Activated T-cell treated with anti-CD3 and anti-CD28 coated beads, Interleukin-2, amount 50 U/mL, for 4 hours (primary cell): ENCODE results near the gene HSPB6. TPM values are rescaled to one million over a fixed set of nuclear protein-coding genes. Genes with fewer than 3 reads are reported as not detected.

Experiments used
- ATAC-seq, 2 donors: fragments of 200-7000 bp; cut with Tn5 transposase; one replicate each; pipeline ENCODE4 v1.10.0; 2021
- DNase-seq: peaks from one replicate; pipeline ENCODE4 v3.0.0-alpha.2; 2020
- H3K27me3 Mint-ChIP-seq: one replicate; pipeline ENCODE4 v1.8.0; 2021; ENCODE audit warnings: low read depth, mixed read lengths
- H3K36me3 Mint-ChIP-seq: one replicate; pipeline ENCODE4 v1.8.0; 2022; ENCODE audit warnings: mixed read lengths; ENCODE audit not compliant: insufficient read depth
- H3K4me1 Mint-ChIP-seq: one replicate; pipeline ENCODE4 v1.8.0; 2021; ENCODE audit warnings: low read depth, mixed read lengths
- H3K4me3 Mint-ChIP-seq: one replicate; pipeline ENCODE4 v1.8.0; 2021; ENCODE audit warnings: mild to moderate bottlenecking, moderate library complexity, mixed read lengths
- H3K9me3 Mint-ChIP-seq: one replicate; pipeline ENCODE4 v1.8.0; 2021; ENCODE audit warnings: mixed read lengths
- total RNA-seq, 3 donors: library from RNA; stranded (reverse); gene quantifications; one replicate each; pipeline ENCODE4 v1.2.1, GENCODE V29; 2021

The HSPB6 gene
- total RNA-seq, 3 donors from 2014 or later: 0.22 to 0.46 (median 0.37) TPM

GRCh38 chr19:35718345-35719041, 38.3 kb downstream of the HSPB6 start:
- Mint-ChIP-seq H3K27me3 (no peaks in the 10 kb centered on the region), H3K36me3 (peaks cover 25% of the 10 kb centered on the region), H3K9me3 (no peaks in the 10 kb centered on the region), H3K4me3 (peak overlapping the region; percentile 90), H3K4me1 (peaks cover 41% of the 10 kb centered on the region)
- peak; percentile 50 for DNase-seq
- peak; percentile 0 to 2 for ATAC-seq

GRCh38 chr19:35717665-35718344, 39.0 kb downstream of the HSPB6 start, which contains the start of gene KMT2B:
Gene KMT2B (plus strand): TSS chr19:35718003. CDS start chr19:35718019, 16 bp downstream.
- ATAC-seq: peak; percentile 1 to 41
- peaks cover 20% of the 10 kb centered on the region for H3K36me3 Mint-ChIP-seq
- H3K4me3 Mint-ChIP-seq: peak within 1 kb of the TSS; percentile 91
- H3K9me3 Mint-ChIP-seq: no peaks in the 10 kb centered on the region
- no peak for DNase-seq
- no peaks in the 10 kb centered on the region for H3K27me3 Mint-ChIP-seq
- peaks cover 45% of the 10 kb centered on the region for H3K4me1 Mint-ChIP-seq

GRCh38 chr19:35716801-35717664, 39.8 kb downstream of the HSPB6 start:
- ATAC-seq (peak; percentile 76 to 79), DNase-seq (peak; percentile 95)
- Mint-ChIP-seq H3K9me3 (no peaks in the 10 kb centered on the region), H3K4me1 (peaks cover 53% of the 10 kb centered on the region), H3K36me3 (peaks cover 14% of the 10 kb centered on the region), H3K27me3 (no peaks in the 10 kb centered on the region), H3K4me3 (peak overlapping the region; percentile 91)

- Mint-ChIP-seq H3K4me1 (peaks cover 56% of the 10 kb centered on the region), H3K36me3 (peaks cover 14% of the 10 kb centered on the region), H3K4me3 (peak overlapping the region; percentile 91), H3K27me3 (no peaks in the 10 kb centered on the region), H3K9me3 (no peaks in the 10 kb centered on the region)
- ATAC-seq: no peak
- DNase-seq: no peak
These were observed 40.6 kb downstream of the HSPB6 start for GRCh38 chr19:35715981-35716800.

- Mint-ChIP-seq H3K9me3 (no peaks in the 10 kb centered on the region), H3K36me3 (peaks cover 14% of the 10 kb centered on the region), H3K4me1 (peaks cover 63% of the 10 kb centered on the region), H3K4me3 (peak overlapping the region; percentile 91), H3K27me3 (no peaks in the 10 kb centered on the region)
- DNase-seq (no peak), ATAC-seq (no peak)
These were observed 41.4 kb downstream of the HSPB6 start for GRCh38 chr19:35715355-35715809.

GRCh38 chr19:35714601-35715354, 42.1 kb downstream of the HSPB6 start:
- no peak for ATAC-seq
- Mint-ChIP-seq H3K4me1 (peaks cover 64% of the 10 kb centered on the region), H3K36me3 (peaks cover 11% of the 10 kb centered on the region)

GRCh38 chr19:35713904-35714495, 42.8 kb downstream of the HSPB6 start:
- peaks cover 60% of the 10 kb centered on the region for H3K4me1 Mint-ChIP-seq
- no peaks in the 10 kb centered on the region for H3K9me3 Mint-ChIP-seq
- H3K27me3 Mint-ChIP-seq: no peaks in the 10 kb centered on the region
- peaks cover 10% of the 10 kb centered on the region for H3K36me3 Mint-ChIP-seq
- ATAC-seq (no peak), DNase-seq (no peak)
- peak overlapping the region; percentile 91 for H3K4me3 Mint-ChIP-seq

More at GRCh38 chr19:35714601-35715354, 42.1 kb downstream of the HSPB6 start:
- Mint-ChIP-seq H3K27me3 (no peaks in the 10 kb centered on the region), H3K9me3 (no peaks in the 10 kb centered on the region), H3K4me3 (peak overlapping the region; percentile 91)
- DNase-seq: no peak

GRCh38 chr19:35713506-35713850, 43.4 kb downstream of the HSPB6 start:
- Mint-ChIP-seq H3K4me3 (peak overlapping the region; percentile 91), H3K36me3 (peaks cover 10% of the 10 kb centered on the region), H3K9me3 (no peaks in the 10 kb centered on the region), H3K4me1 (peaks cover 60% of the 10 kb centered on the region), H3K27me3 (no peaks in the 10 kb centered on the region)
- ATAC-seq (no peak), DNase-seq (no peak)

GRCh38 chr19:35712567-35713505, 44.0 kb downstream of the HSPB6 start:
- Mint-ChIP-seq H3K27me3 (no peaks in the 10 kb centered on the region), H3K4me3 (peak overlapping the region; percentile 91), H3K4me1 (peaks cover 60% of the 10 kb centered on the region), H3K36me3 (peaks cover 10% of the 10 kb centered on the region), H3K9me3 (no peaks in the 10 kb centered on the region)
- peak; percentile 45 for DNase-seq
- ATAC-seq: peak; percentile 31 to 33

- ATAC-seq (peak; percentile 44 to 47), DNase-seq (peak; percentile 50)
- no peaks in the 10 kb centered on the region for H3K27me3 Mint-ChIP-seq
- peaks cover 53% of the 10 kb centered on the region for H3K4me1 Mint-ChIP-seq
- peaks cover 7% of the 10 kb centered on the region for H3K36me3 Mint-ChIP-seq
- H3K9me3 Mint-ChIP-seq: no peaks in the 10 kb centered on the region
- H3K4me3 Mint-ChIP-seq: peak overlapping the region; percentile 58
These were observed 45.8 kb downstream of the HSPB6 start for GRCh38 chr19:35710784-35711723.

- H3K4me3 Mint-ChIP-seq: no peak overlapping the region
- no peak for ATAC-seq
- H3K27me3 Mint-ChIP-seq: no peaks in the 10 kb centered on the region
- H3K9me3 Mint-ChIP-seq: no peaks in the 10 kb centered on the region
- no peak for DNase-seq
- H3K4me1 Mint-ChIP-seq: peaks cover 33% of the 10 kb centered on the region
- H3K36me3 Mint-ChIP-seq: no peaks in the 10 kb centered on the region
These were observed 48.4 kb downstream of the HSPB6 start for GRCh38 chr19:35708391-35708790.
